ENCODE measurements around the gene SSH2. TPM values are rescaled to one million over a fixed set of nuclear protein-coding genes. Genes with fewer than 3 reads are reported as not detected.
"Not testable (repeated sequence)": the region's sequence is repeated elsewhere in the genome, so short reads cannot be mapped to it uniquely, and the experiment has no call there.

Gene SSH2
- total RNA-seq, 2 experiments from 2014 or later: 74.5 to 77.0 TPM

DNA sequence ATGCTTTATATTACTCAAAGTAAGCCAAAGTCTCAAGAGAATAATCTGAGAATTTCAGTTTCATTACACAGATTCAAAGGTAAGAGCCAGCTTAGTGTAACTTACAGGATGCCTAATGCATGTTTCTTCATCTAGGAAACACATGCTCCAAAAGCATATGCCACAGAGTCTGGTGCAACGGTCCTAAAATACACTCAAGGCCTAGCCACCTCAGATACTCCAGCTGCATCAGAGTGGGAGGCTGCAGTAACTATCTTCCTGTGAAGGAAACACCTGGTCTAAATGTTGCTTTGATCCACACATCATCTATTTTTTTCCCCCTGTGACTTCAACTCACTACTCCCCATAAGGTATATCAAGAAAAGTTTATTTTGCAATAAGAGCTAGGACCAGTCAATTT, 255.7 kb downstream of the SSH2 start:
- DNase-seq (no peak), ATAC-seq (ENCODE audit: low read depth) (no peak)
- POLR2A ChIA-PET: no interaction called here
- Mint-ChIP-seq H3K27ac (no peak overlapping the region), H3K9me3 (no peaks in the 10 kb centered on the region), H3K4me3 (no peak overlapping the region), H3K27me3 (no peaks in the 10 kb centered on the region), H3K4me1 (peaks cover 13% of the 10 kb centered on the region), H3K36me3 (peaks cover 33% of the 10 kb centered on the region)

DNA sequence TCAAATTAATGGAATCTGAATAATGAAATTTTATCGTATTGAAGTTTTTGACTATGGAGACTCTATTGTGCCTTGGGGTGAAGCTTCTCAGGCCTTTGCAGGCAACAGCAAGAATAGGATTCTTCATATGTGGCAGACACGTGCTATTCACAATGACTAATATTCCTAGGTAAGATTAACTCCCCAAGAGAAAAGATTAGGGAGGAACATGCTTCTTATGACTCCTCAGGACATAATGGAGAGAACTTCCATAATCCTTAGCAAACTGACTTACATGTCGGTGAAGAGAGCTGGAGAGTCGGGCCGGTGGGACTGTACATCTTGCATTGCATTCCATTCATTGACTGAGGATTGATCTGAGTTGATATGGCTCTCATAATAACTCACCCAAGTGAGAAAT, 258.4 kb downstream of the SSH2 start:
- DNase-seq (no peak), ATAC-seq (ENCODE audit: low read depth) (no peak)
- no peaks in the 10 kb centered on the region for H3K9me3 Mint-ChIP-seq
- peaks cover 34% of the 10 kb centered on the region for H3K36me3 Mint-ChIP-seq
- no peak overlapping the region for H3K27ac Mint-ChIP-seq
- peaks cover 17% of the 10 kb centered on the region for H3K4me1 Mint-ChIP-seq
- no peaks in the 10 kb centered on the region for H3K27me3 Mint-ChIP-seq
- POLR2A ChIA-PET: no interaction called here
- H3K4me3 Mint-ChIP-seq: no peak overlapping the region

DNA sequence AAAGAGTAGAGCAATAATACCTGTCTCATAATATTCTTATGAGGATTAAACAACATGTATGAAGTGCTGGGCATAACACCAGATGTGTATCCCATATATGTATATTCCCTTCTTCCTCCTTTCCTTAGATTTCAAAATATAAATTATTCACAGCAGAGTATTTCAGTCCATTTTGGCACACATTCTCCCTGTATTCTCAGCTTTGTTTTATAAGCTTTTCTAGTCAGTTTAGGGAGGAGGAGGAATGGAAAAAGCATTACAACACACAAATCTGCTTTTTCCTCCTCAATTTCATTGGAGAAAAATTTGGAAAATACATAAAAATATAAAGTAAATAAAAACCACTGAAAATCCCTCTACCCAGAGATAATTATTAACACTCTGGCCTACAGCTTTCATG, 260.8 kb downstream of the SSH2 start:
- Mint-ChIP-seq H3K27ac (no peak overlapping the region), H3K27me3 (no peaks in the 10 kb centered on the region), H3K36me3 (peaks cover 40% of the 10 kb centered on the region), H3K4me1 (peaks cover 20% of the 10 kb centered on the region), H3K9me3 (no peaks in the 10 kb centered on the region), H3K4me3 (no peak overlapping the region)
- no peak for DNase-seq
- POLR2A ChIA-PET: no interaction called here
- no peak for ATAC-seq (ENCODE audit: low read depth)

DNA sequence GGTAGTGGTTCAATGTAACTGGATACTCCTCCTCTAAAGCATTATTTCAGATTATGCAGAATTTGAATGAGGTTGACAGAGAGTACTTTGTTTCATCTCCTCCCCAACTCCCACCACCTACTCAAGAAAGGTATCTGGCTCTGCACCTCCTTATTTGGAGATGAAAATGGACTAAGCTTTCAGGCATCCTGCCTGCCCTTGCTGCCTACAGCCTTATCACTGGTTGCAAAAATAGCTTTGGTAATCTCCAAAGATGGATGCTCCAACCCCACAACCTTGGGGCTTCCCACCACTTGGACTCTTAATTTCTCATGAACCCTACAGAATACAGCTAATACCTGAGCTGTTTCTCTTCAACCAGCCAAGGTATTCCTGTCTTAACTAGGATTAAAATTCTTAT, 262.1 kb downstream of the SSH2 start:
- POLR2A ChIA-PET: interaction anchor here (0.9 to 1.5 kb wide), 3 partner anchors 9 to 153 kb away, joined by 3 to 11 read pairs (median 3); no protein-coding TSS in a partner anchor
- peaks cover 21% of the 10 kb centered on the region for H3K4me1 Mint-ChIP-seq
- no peaks in the 10 kb centered on the region for H3K9me3 Mint-ChIP-seq
- H3K27me3 Mint-ChIP-seq: no peaks in the 10 kb centered on the region
- H3K36me3 Mint-ChIP-seq: peaks cover 41% of the 10 kb centered on the region
- no peak overlapping the region for H3K4me3 Mint-ChIP-seq
- DNase-seq: no peak
- peak overlapping the region; percentile 36 for H3K27ac Mint-ChIP-seq
- no peak for ATAC-seq (ENCODE audit: low read depth)

DNA sequence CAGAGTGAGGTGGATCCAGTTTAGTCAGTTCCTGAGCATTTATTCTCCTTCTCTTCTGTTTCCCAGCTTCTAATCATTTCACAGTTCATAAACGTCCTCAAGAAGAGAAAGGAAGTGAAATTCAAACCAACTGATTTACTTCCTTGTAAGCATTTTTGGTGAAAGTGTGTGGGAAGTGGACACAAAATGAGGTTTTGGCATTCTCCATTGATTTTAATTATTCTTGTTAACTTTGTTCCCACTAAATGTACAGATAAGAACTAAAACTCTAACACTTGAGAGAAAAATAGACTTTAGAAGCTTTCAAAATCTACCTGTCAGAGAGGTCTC, 264.6 kb downstream of the SSH2 start:
- Mint-ChIP-seq H3K36me3 (peaks cover 45% of the 10 kb centered on the region), H3K27ac (peak overlapping the region; percentile 25), H3K4me3 (no peak overlapping the region), H3K4me1 (peaks cover 23% of the 10 kb centered on the region), H3K27me3 (no peaks in the 10 kb centered on the region), H3K9me3 (peaks cover 4% of the 10 kb centered on the region)
- POLR2A ChIA-PET: interaction anchor here (1.2 kb wide), 1 partner anchor 95 kb away, joined by 4 read pairs; no protein-coding TSS in a partner anchor
- no peak for DNase-seq
- no peak for ATAC-seq (ENCODE audit: low read depth)

DNA sequence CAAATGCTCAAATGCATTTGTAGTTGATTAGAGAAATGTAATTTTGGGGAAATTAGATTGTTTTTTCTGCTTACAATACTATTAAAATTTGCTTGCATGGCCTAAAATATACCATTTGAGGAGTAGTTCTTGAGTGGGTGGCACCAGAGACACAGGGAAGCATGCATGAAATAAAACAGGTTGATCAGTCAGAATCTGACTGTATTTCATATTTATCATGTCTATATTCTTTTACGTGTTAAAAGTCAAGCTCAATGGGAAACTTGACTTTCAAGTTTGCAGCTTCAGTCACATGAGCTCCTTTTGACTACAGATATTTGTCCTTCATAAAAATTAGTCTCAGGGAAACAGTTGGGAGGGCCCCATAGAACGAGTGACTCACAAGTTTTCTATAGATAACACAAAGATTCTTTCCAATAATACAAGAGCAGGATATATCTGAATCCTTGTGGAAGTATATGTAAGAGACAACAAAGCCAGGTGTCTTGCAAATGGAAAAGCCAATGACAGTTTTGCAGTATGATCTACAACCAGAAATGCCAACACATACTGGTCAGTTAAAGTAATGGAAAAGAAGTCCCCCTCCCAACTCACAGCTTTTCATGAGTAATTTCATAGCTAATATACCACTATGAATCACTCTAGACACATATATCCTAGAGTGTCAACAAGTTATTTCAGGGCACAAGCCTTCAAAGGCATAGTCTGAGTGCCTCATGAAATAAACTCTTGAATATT, 265.1 kb downstream of the SSH2 start:
- POLR2A ChIA-PET: interaction anchor here (1.2 kb wide), 1 partner anchor 96 kb away, joined by 4 read pairs; no protein-coding TSS in a partner anchor
- peak overlapping the region; percentile 25 for H3K27ac Mint-ChIP-seq
- peaks cover 48% of the 10 kb centered on the region for H3K36me3 Mint-ChIP-seq
- no peak overlapping the region for H3K4me3 Mint-ChIP-seq
- DNase-seq: no peak
- H3K4me1 Mint-ChIP-seq: peaks cover 23% of the 10 kb centered on the region
- H3K27me3 Mint-ChIP-seq: no peaks in the 10 kb centered on the region
- ATAC-seq (ENCODE audit: low read depth): no peak
- peaks cover 5% of the 10 kb centered on the region for H3K9me3 Mint-ChIP-seq

DNA sequence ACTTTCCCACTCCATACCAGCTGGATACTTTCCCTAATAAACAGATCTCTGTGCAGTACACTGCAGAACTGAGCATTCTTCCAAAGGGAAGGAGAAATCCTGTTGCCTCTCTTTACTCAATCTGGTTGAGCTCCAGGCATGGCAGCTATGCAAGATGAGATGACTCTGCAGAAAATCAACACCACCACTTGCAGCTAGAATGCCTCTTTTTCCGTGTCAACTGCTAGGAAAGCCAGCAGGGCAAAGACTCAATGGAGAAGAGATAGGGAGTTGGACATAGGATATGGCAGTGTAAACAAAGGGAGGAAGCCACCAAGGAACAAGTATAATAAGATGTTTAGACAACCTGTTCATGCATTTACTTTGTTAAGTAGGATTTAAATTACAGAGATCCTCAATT, 266.9 kb downstream of the SSH2 start:
- Mint-ChIP-seq H3K9me3 (peaks cover 5% of the 10 kb centered on the region), H3K27me3 (no peaks in the 10 kb centered on the region), H3K4me1 (peaks cover 31% of the 10 kb centered on the region), H3K27ac (no peak overlapping the region), H3K4me3 (no peak overlapping the region), H3K36me3 (peaks cover 46% of the 10 kb centered on the region)
- DNase-seq (no peak), ATAC-seq (ENCODE audit: low read depth) (no peak)
- POLR2A ChIA-PET: interaction anchor here (0.5 kb wide), 1 partner anchor 119 kb away, joined by 3 read pairs; no protein-coding TSS in a partner anchor

DNA sequence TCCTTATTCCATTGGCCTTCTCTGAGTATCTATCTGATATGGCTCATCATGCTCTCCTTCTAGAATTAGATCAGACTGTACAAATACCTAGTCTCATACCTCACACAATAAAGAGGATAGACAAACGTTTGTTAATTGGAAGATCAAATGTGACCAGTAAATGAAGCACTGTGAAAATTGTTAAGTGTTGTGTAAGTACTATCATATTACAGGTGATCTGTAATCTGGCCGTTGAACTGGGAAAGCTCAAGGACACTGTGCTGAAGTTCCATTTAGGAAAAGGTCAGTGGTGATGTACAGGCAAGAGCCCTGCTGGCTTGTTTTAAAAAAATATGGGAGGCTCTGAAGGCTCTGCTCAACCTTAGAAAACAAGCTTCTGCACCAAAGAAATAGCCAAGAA, 268.8 kb downstream of the SSH2 start:
- Mint-ChIP-seq H3K36me3 (peaks cover 35% of the 10 kb centered on the region), H3K27ac (peak overlapping the region; percentile 4), H3K9me3 (peaks cover 5% of the 10 kb centered on the region), H3K27me3 (no peaks in the 10 kb centered on the region), H3K4me3 (no peak overlapping the region), H3K4me1 (peaks cover 22% of the 10 kb centered on the region)
- ATAC-seq (ENCODE audit: low read depth) (no peak), DNase-seq (no peak)
- POLR2A ChIA-PET: no interaction called here

DNA sequence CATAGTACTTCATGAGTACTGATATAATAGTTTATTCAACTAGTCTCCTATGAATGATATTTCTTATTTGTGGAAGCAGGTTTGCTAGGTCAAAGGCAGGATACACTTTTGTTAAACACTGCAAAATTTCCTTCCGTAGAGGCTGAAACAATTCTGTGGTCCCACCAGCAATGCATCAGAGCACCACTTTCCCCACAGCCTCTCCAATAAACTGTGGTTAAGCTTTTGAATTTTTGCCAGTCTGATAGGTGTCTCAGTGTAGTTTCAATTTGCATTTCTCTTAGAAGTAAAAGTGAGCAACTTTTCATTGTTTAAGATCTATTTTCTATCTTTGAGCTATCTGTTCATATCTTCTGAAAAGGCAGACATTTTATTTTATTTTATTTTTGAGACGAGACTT, 270.9 kb downstream of the SSH2 start:
- ATAC-seq (ENCODE audit: low read depth): peak; percentile 79
- H3K27ac Mint-ChIP-seq: peak overlapping the region; percentile 80
- H3K27me3 Mint-ChIP-seq: no peaks in the 10 kb centered on the region
- POLR2A ChIA-PET: interaction anchor here (0.5 to 1.8 kb wide), 4 partner anchors 9 to 287 kb away, joined by 3 to 9 read pairs (median 3); no protein-coding TSS in a partner anchor
- H3K36me3 Mint-ChIP-seq: peaks cover 29% of the 10 kb centered on the region
- peak overlapping the region; percentile 52 for H3K4me3 Mint-ChIP-seq
- peaks cover 5% of the 10 kb centered on the region for H3K9me3 Mint-ChIP-seq
- DNase-seq: no peak
- peaks cover 12% of the 10 kb centered on the region for H3K4me1 Mint-ChIP-seq

DNA sequence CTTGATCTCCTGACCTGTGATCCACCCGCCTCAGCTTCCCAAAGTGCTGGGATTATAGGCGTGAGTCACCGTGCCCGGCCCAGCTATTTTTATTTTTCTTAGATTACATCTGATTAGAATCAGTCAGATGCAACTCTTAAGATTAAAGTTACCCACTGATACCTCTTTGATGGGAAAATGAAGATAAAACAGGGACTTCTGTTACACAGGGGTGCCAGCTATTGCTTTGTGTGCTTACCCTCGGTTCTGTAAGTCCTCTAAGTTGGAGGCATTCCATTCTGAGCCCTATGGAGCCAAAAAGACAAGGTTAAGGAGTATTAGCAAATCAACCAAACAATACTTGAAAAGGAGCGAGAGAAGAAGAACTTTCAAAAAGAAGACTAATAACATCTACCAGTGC, 274.7 kb downstream of the SSH2 start:
- no peaks in the 10 kb centered on the region for H3K27me3 Mint-ChIP-seq
- ATAC-seq (ENCODE audit: low read depth): no peak
- peaks cover 8% of the 10 kb centered on the region for H3K4me1 Mint-ChIP-seq
- H3K4me3 Mint-ChIP-seq: no peak overlapping the region
- peaks cover 32% of the 10 kb centered on the region for H3K36me3 Mint-ChIP-seq
- no peak for DNase-seq
- H3K27ac Mint-ChIP-seq: no peak overlapping the region
- H3K9me3 Mint-ChIP-seq: peaks cover under 1% of the 10 kb centered on the region
- POLR2A ChIA-PET: no interaction called here

DNA sequence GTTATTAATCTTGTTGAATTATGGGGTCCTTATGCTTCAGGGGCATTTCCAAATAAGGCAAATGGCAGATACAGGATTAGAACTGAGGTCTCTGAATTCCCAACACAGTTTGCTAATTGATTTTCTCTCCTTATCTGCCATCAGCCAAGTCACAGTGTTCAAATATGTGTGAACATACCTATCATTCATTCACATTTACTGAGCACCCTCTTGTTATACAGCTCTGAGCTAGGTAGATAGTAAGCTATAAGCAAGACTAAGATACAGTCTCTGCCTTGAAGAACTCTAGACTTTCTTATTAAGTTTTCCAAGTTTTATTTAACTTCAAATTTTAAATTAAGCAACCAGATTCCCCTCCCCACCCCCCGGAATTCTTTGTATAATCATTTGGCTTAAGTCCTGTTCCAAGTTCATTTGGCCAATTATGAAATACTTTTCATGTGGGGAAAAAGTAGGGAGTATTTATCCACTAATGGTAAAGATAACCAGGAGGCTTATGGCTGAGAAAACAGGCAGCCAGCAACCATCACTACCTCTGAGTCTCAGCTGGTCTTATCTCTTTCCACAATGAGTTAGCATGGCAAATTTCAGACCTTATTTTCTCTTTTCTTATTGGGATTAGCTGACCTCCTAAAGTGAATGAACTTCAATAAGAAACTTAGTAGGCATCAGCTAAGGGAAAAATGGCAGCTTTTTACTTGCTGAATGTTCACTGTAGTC, 275.9 kb downstream of the SSH2 start:
- no peak overlapping the region for H3K27ac Mint-ChIP-seq
- H3K9me3 Mint-ChIP-seq: no peaks in the 10 kb centered on the region
- DNase-seq (no peak), ATAC-seq (ENCODE audit: low read depth) (no peak)
- H3K27me3 Mint-ChIP-seq: no peaks in the 10 kb centered on the region
- POLR2A ChIA-PET: no interaction called here
- H3K4me3 Mint-ChIP-seq: no peak overlapping the region
- H3K4me1 Mint-ChIP-seq: peaks cover 4% of the 10 kb centered on the region
- H3K36me3 Mint-ChIP-seq: peaks cover 30% of the 10 kb centered on the region

DNA sequence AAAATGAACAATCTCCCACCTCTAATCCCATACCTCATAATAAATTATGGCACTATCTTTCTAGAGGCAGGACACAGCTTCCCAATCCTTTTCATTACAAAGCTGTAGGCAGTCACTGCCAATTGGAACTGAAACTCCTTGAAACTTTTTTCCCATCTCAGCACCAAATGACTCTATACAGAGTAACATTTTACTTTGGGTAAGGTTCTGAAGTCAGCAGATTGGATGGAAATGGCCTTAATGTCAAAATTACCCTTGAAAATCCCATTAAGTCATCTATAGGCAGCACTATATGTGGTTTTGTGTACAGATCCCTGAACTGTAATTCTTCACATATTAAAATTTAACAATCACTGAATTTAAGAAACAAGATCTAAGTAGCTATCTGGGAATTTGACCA, 277.1 kb downstream of the SSH2 start:
- DNase-seq (no peak), ATAC-seq (ENCODE audit: low read depth) (no peak)
- H3K27me3 Mint-ChIP-seq: no peaks in the 10 kb centered on the region
- no peaks in the 10 kb centered on the region for H3K9me3 Mint-ChIP-seq
- H3K36me3 Mint-ChIP-seq: peaks cover 35% of the 10 kb centered on the region
- H3K27ac Mint-ChIP-seq: no peak overlapping the region
- POLR2A ChIA-PET: no interaction called here
- H3K4me3 Mint-ChIP-seq: no peak overlapping the region
- no peaks in the 10 kb centered on the region for H3K4me1 Mint-ChIP-seq

DNA sequence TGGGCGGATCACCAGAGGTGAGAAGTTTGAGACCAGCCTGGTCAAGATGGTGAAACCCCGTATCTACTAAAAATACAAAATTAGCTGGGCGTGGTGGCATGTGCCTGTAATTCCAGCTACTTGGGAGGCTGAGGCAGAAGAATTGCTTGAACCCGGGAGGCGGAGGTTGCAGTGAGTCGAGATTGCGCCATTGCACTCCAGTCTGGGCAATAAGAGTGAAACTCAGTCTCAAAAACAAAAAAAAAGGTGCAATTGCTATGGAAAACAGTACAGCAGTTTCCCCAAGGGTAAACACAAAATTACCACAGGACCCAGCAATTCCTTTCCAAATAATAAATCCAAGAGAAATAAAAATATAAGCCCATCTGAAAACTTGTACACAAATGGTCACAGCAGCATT, 278.1 kb downstream of the SSH2 start:
- H3K27me3 Mint-ChIP-seq; POLR2A ChIA-PET; H3K27ac Mint-ChIP-seq; H3K4me1 Mint-ChIP-seq; ATAC-seq (ENCODE audit: low read depth); H3K9me3 Mint-ChIP-seq; H3K4me3 Mint-ChIP-seq; DNase-seq: not testable (repeated sequence)
- peaks cover 38% of the 10 kb centered on the region for H3K36me3 Mint-ChIP-seq

DNA sequence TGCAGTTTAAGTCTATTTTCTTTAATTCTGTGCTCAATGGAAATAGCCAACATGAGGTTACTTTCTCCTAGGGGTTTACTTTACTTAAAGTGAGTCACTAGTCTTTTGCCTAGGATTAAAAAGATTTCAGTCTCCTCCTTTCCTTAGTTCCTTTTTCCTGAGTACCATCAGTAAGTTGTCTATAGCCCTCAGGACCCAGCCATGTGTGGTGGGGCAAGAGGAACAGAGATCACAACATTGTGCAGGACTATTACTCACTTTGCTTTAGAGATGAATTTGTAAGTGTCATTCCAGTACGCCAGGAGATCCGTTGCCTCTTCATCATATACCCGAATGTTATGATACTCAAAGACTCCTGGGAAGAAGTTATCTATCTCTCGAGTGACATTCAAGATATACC, 279.6 kb downstream of the SSH2 start:
- Mint-ChIP-seq H3K4me1 (peaks cover 2% of the 10 kb centered on the region), H3K27me3 (no peaks in the 10 kb centered on the region), H3K36me3 (peaks cover 36% of the 10 kb centered on the region), H3K4me3 (no peak overlapping the region), H3K9me3 (no peaks in the 10 kb centered on the region), H3K27ac (no peak overlapping the region)
- ATAC-seq (ENCODE audit: low read depth) (no peak), DNase-seq (no peak)
- POLR2A ChIA-PET: no interaction called here

All from activated naive CD8-positive, alpha-beta T cell treated with anti-CD3 and anti-CD28 coated beads, Interleukin-2, amount 10 ng/mL, durations not matched to agents 7 days and 5 days (primary cell).